PC-3 (cell line): Measurements from ENCODE around the gene HBP1. TPM values are rescaled to one million over a fixed set of nuclear protein-coding genes. Genes with fewer than 3 reads are reported as not detected.

Experiments
- ATAC-seq: fragments of 200-7000 bp; cut with Tn5 transposase; 2 replicates; pipeline ENCODE4 v1.9.1; 2020; ENCODE audit warnings: mild to moderate bottlenecking, moderate library complexity
- BruUV-seq: library from RNA; stranded (reverse); fragments of 400-500 nt; replicated peaks from 2 replicates; lab custom pipeline; 2021; lab: Mats Ljungman, UMichigan
- CTCF ChIA-PET: fragments of 300-600 bp; sonication (Branson Sonifier 250); formaldehyde crosslinking; loops from one replicate; lab custom pipeline; 2022; ENCODE audit warnings: antibody characterized with exemption; lab: Charles Lee
- POLR2A ChIA-PET: fragments of 300-600 bp; sonication (Branson Sonifier 250); formaldehyde crosslinking; loops from one replicate; lab custom pipeline; 2022; ENCODE audit warnings: antibody characterized with exemption; ENCODE audit not compliant: unreplicated experiment; lab: Charles Lee
- DNase-seq: peaks from one replicate; pipeline ENCODE4 v3.0.0-alpha.2; 2015
- H2AFZ ChIP-seq: fragments of 300-600 bp; sonication (generic); 2 replicates; pipeline ENCODE4 v1.6.0; 2016; ENCODE audit warnings: antibody characterized with exemption, low read length
- H3F3A ChIP-seq: fragments of 300-600 bp; sonication (generic); one replicate; pipeline ENCODE4 v1.6.0; 2017; ENCODE audit warnings: antibody characterized with exemption, low read length, control low read depth, mild to moderate bottlenecking; ENCODE audit not compliant: unreplicated experiment
- H3K27ac ChIP-seq: fragments of 300-600 bp; sonication (generic); 2 replicates; pipeline ENCODE4 v1.5.1; 2016; ENCODE audit warnings: mild to moderate bottlenecking, low read length
- H3K27me3 ChIP-seq: fragments of 300-600 bp; sonication (generic); 2 replicates; pipeline ENCODE4 v1.6.1; 2016; ENCODE audit warnings: low read length, mixed read lengths
- H3K36me3 ChIP-seq: fragments of 300-600 bp; sonication (generic); 2 replicates; pipeline ENCODE4 v1.6.1; 2016; ENCODE audit warnings: low read depth, mixed run types, low read length, mixed read lengths
- H3K4me1 ChIP-seq: fragments of 300-600 bp; sonication (generic); 2 replicates; pipeline ENCODE4 v1.5.1; 2016; ENCODE audit warnings: low read length; ENCODE audit not compliant: insufficient read depth
- H3K4me2 ChIP-seq: fragments of 300-600 bp; sonication (generic); 2 replicates; pipeline ENCODE4 v1.6.0; 2016; ENCODE audit warnings: low read length
- H3K4me3 ChIP-seq: fragments of 300-600 bp; sonication (generic); 2 replicates; pipeline ENCODE4 v1.5.1; 2016; ENCODE audit warnings: mild to moderate bottlenecking, low read length, mixed read lengths
- H3K79me2 ChIP-seq: fragments of 300-600 bp; sonication (generic); 2 replicates; pipeline ENCODE4 v1.6.1; 2017; ENCODE audit warnings: low read length, mixed read lengths
- H3K9ac ChIP-seq: fragments of 300-600 bp; sonication (generic); 2 replicates; pipeline ENCODE4 v1.6.0; 2016; ENCODE audit warnings: mild to moderate bottlenecking, low read length
- H3K9me2 ChIP-seq: fragments of 300-600 bp; sonication (generic); replicated peaks from 2 replicates; pipeline ENCODE4 v1.6.1; 2016; ENCODE audit warnings: mixed run types, low read length, mixed read lengths
- H3K9me3 ChIP-seq: fragments of 300-600 bp; sonication (generic); 2 replicates; pipeline ENCODE4 v1.6.1; 2016; ENCODE audit warnings: low read length, mixed read lengths
- H4K20me1 ChIP-seq: fragments of 300-600 bp; sonication (generic); 2 replicates; pipeline ENCODE4 v1.6.1; 2016; ENCODE audit warnings: low read length, mixed read lengths
- EZH2 ChIP-seq: fragments of 300-600 bp; sonication (generic); IDR thresholded peaks from one replicate; pipeline ENCODE4 v1.6.1; 2017; ENCODE audit warnings: antibody characterized with exemption, mild to moderate bottlenecking, low read length; ENCODE audit not compliant: unreplicated experiment
- EZH2phosphoT487 ChIP-seq: fragments of 300-600 bp; sonication (generic); IDR thresholded peaks from 2 replicates; pipeline ENCODE4 v1.6.1; 2018; ENCODE audit warnings: mild to moderate bottlenecking, antibody characterized with exemption, low read length, borderline replicate concordance
- intact Hi-C: fragments of 100-400 bp; cut with micrococcal nuclease; formaldehyde crosslinking; loops from 2 replicates; pipeline ENCODE4 v1.9.0; 2023
- total RNA-seq: library from RNA; depleted of rRNA; stranded (reverse); fragments of >200 nt; gene quantifications from 2 replicates; pipeline ENCODE4 v1.2.3, GENCODE V29; 2014
- TF ChIP-seq, protein P1 (sequence below): fragments of 300-600 bp; sonication (generic); conservative IDR thresholded peaks from 2 replicates; pipeline ENCODE4 v1.5.1; 2017; ENCODE audit warnings: antibody characterized with exemption, low read depth, mild to moderate bottlenecking, low read length

The HBP1 gene
- total RNA-seq, 1 experiment from 2014 or later, result 13.0 TPM

DNA sequence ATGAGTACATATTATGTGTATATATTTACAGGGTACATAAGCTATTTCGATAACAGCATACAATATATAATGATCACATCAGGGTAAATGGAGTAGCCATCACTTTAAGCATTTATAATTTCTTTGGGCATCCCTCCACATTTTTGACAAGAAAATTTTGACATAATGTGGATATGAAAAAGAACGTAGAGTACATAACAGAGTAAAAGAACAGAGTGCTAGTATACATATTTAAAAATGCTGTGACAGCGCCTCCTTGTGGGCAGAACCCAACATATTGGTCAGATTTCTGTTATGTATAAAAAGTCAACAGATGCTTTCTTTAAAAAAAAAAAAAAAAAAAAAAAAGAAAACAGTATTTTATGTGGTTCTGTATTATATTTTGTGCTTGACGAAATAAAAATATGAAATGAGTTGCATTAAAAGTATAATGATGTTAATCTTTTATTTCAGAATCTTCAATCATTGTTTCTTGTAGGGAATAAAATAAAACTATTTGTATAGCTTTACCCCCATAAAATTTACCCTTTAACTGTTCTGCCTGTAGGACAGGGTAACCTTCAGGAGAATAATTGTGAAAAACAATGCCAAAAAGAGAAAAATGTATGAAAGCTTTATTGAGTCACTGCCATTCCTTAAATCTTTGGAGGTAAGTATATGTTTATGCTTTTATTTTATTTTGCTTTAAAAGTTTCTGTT, 18.3 kb upstream of the HBP1 start:
- H3K9me2 ChIP-seq, result no peaks in the 10 kb centered on the region
- ChIA-PET CTCF (interaction anchor here (0.6 to 1.3 kb wide), 4 partner anchors 18 to 608 kb away, joined by 4 to 6 read pairs (median 5); partner anchors contain the start of gene HBP1), POLR2A (no interaction called here)
- no peak overlapping the region for H3K4me2 ChIP-seq
- DNase-seq (peak; percentile 74), ATAC-seq (peak; percentile 53)
- TF ChIP-seq EZH2phosphoT487, result no peak
- TF ChIP-seq, protein P1, sequence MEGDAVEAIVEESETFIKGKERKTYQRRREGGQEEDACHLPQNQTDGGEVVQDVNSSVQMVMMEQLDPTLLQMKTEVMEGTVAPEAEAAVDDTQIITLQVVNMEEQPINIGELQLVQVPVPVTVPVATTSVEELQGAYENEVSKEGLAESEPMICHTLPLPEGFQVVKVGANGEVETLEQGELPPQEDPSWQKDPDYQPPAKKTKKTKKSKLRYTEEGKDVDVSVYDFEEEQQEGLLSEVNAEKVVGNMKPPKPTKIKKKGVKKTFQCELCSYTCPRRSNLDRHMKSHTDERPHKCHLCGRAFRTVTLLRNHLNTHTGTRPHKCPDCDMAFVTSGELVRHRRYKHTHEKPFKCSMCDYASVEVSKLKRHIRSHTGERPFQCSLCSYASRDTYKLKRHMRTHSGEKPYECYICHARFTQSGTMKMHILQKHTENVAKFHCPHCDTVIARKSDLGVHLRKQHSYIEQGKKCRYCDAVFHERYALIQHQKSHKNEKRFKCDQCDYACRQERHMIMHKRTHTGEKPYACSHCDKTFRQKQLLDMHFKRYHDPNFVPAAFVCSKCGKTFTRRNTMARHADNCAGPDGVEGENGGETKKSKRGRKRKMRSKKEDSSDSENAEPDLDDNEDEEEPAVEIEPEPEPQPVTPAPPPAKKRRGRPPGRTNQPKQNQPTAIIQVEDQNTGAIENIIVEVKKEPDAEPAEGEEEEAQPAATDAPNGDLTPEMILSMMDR, result peak; percentile 77
- H3F3A ChIP-seq, result no peaks in the 10 kb centered on the region
- H3K79me2 ChIP-seq, result no peaks in the 10 kb centered on the region
- H3K27ac ChIP-seq, result no peak overlapping the region
- BruUV-seq, result no TSS peak
- peaks cover 9% of the 10 kb centered on the region for H3K4me1 ChIP-seq
- intact Hi-C loops, result loop anchor here (1.0 kb wide), 3 partner anchors 17 to 357 kb away; no protein-coding TSS in a partner anchor
- no peaks in the 10 kb centered on the region for H4K20me1 ChIP-seq
- no peaks in the 10 kb centered on the region for H3K36me3 ChIP-seq
- no peak overlapping the region for H3K4me3 ChIP-seq
- no peak overlapping the region for H2AFZ ChIP-seq
- H3K9me3 ChIP-seq, result no peaks in the 10 kb centered on the region
- no peak overlapping the region for H3K9ac ChIP-seq
- H3K27me3 ChIP-seq, result no peaks in the 10 kb centered on the region

DNA sequence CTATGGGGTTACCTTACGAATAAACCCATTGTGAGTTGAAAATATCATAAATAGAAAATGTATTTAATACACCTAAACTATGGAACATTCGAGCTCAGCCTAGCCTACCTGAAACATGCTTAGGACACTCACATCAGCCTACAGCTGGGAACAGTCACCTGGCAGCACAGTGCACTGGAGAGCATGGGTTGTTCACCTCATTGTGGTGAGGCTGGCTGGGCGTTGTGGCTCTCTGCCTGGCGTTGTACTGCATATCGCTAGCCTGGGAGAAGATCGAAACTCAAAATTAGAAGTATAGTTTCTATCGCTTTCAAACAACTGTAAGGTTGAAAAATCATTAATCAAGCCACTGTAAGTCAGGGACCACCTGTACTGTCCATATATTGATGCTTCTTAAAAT, 17.3 kb upstream of the HBP1 start:
- TF ChIP-seq, protein P1, result no peak
- TF ChIP-seq EZH2phosphoT487 (no peak), EZH2 (no peak)
- DNase-seq, result no peak
- no peak overlapping the region for H3K9ac ChIP-seq
- ChIA-PET POLR2A (no interaction called here), CTCF (interaction anchor here (0.6 to 1.0 kb wide), 2 partner anchors 11 to 204 kb away, joined by 3 to 4 read pairs; no protein-coding TSS in a partner anchor)
- H3K9me3 ChIP-seq, result no peaks in the 10 kb centered on the region
- no peaks in the 10 kb centered on the region for H3K36me3 ChIP-seq
- H3K27me3 ChIP-seq, result no peaks in the 10 kb centered on the region
- no peak overlapping the region for H3K4me2 ChIP-seq
- no peak overlapping the region for H3K4me3 ChIP-seq
- no peaks in the 10 kb centered on the region for H3K79me2 ChIP-seq
- no peaks in the 10 kb centered on the region for H3K9me2 ChIP-seq
- no peak overlapping the region for H2AFZ ChIP-seq
- no peaks in the 10 kb centered on the region for H3F3A ChIP-seq
- peaks cover 9% of the 10 kb centered on the region for H3K4me1 ChIP-seq
- no peak overlapping the region for H3K27ac ChIP-seq
- ATAC-seq, result no peak
- BruUV-seq, result no TSS peak
- intact Hi-C loops, result no loop called here
- no peaks in the 10 kb centered on the region for H4K20me1 ChIP-seq

DNA sequence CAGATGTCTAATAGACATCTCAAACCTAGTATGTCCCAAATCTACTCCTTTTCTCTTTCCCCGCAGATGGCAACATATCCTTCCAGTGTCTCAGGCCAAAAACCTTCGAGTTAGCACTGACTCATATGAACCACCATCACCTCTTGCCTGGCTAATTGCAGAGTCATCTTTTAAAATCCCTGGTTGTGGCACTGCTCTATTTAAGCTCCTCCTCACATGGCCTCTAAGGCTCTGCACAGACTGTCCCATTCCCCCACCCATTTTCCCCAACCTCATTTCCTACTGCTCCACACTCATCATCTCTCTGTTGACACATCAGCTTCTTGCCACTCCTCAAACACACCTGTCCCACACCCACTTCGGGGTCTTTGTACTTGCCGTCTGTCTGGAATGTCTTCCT, 16.8 kb upstream of the HBP1 start:
- peak overlapping the region; percentile 43; the same call in 1 of the 2 replicates for H2AFZ ChIP-seq
- POLR2A ChIA-PET, result no interaction called here

More for the DNA sequence above, 16.8 kb upstream of the HBP1 start:
- Histone ChIP-seq H3K9me3 (no peaks in the 10 kb centered on the region), H3K9me2 (no peaks in the 10 kb centered on the region), H4K20me1 (no peaks in the 10 kb centered on the region), H3K4me2 (no peak overlapping the region), H3K36me3 (no peaks in the 10 kb centered on the region), H3K79me2 (no peaks in the 10 kb centered on the region), H3K9ac (no peak overlapping the region), H3F3A (no peaks in the 10 kb centered on the region), H3K4me3 (no peak overlapping the region), H3K4me1 (peaks cover 12% of the 10 kb centered on the region), H3K27me3 (no peaks in the 10 kb centered on the region), H3K27ac (no peak overlapping the region)
- peak; percentile 45 for DNase-seq
- CTCF ChIA-PET, result interaction anchor here (0.6 to 1.1 kb wide), 4 partner anchors 10 to 737 kb away, joined by 3 to 11 read pairs (median 4); no protein-coding TSS in a partner anchor
- no peak for TF ChIP-seq EZH2phosphoT487
- TF ChIP-seq, protein P1, result no peak
- TF ChIP-seq EZH2, result no peak
- BruUV-seq, result no TSS peak
- peak; percentile 67 for ATAC-seq
- intact Hi-C loops, result no loop called here
